H9 (cell line): ENCODE data around the gene P3H2. TPM values are rescaled to one million over a fixed set of nuclear protein-coding genes. Genes with fewer than 3 reads are reported as not detected.
A peak's percentile ranks its signal among the peaks of the same experiment; 100 is the strongest.

Source experiments
- DNase-seq: peaks from one replicate; pipeline ENCODE4 v3.0.0-alpha.2; 2017
- H2AFZ ChIP-seq: one replicate; pipeline ENCODE4 v1.6.1; 2013; ENCODE audit warnings: mild to moderate bottlenecking, low read length, control low read depth, moderate library complexity
- H2AK5ac ChIP-seq: 2 replicates; pipeline ENCODE4 v1.6.1; 2013; ENCODE audit warnings: low read length, control low read depth, mixed read lengths; ENCODE audit not compliant: insufficient read length
- H2BK120ac ChIP-seq: one replicate; pipeline ENCODE4 v1.6.1; 2013; ENCODE audit warnings: low read depth, mild to moderate bottlenecking, low read length, control low read depth, inconsistent platforms; ENCODE audit not compliant: poor library complexity, severe bottlenecking
- H2BK12ac ChIP-seq: 2 replicates; pipeline ENCODE4 v1.6.1; 2013; ENCODE audit warnings: low read length, control low read depth, mixed read lengths, low read depth; ENCODE audit not compliant: insufficient read length
- H2BK15ac ChIP-seq: 2 replicates; pipeline ENCODE4 v1.6.1; 2013; ENCODE audit warnings: low read depth, low read length, control low read depth
- H2BK20ac ChIP-seq: one replicate; pipeline ENCODE4 v1.6.1; 2013; ENCODE audit warnings: low read depth, mild to moderate bottlenecking, low read length, control low read depth, inconsistent platforms; ENCODE audit not compliant: poor library complexity, severe bottlenecking
- H2BK5ac ChIP-seq: 2 replicates; pipeline ENCODE4 v1.6.1; 2013; ENCODE audit warnings: low read length, control low read depth, mixed read lengths; ENCODE audit not compliant: insufficient read length
- H3K14ac ChIP-seq: 2 replicates; pipeline ENCODE4 v1.6.1; 2013; ENCODE audit warnings: low read length, control low read depth; ENCODE audit not compliant: insufficient read depth
- H3K18ac ChIP-seq: 2 replicates; pipeline ENCODE4 v1.6.1; 2013; ENCODE audit warnings: low read depth, mild to moderate bottlenecking, mixed read lengths, low read length, control low read depth; ENCODE audit not compliant: insufficient read length
- H3K23ac ChIP-seq: 2 replicates; pipeline ENCODE4 v1.6.1; 2013; ENCODE audit warnings: low read length, control low read depth, mixed read lengths, low read depth; ENCODE audit not compliant: insufficient read length
- H3K23me2 ChIP-seq: 2 replicates; pipeline ENCODE4 v1.6.1; 2013; ENCODE audit warnings: low read depth, mild to moderate bottlenecking, mixed read lengths, low read length, control low read depth; ENCODE audit not compliant: insufficient read length, poor library complexity, severe bottlenecking
- H3K27ac ChIP-seq: 2 replicates; pipeline ENCODE4 v1.5.1; 2013; ENCODE audit warnings: low read length, control low read depth, mixed read lengths, low read depth; ENCODE audit not compliant: insufficient read length
- H3K27me3 ChIP-seq: 2 replicates; pipeline ENCODE4 v1.6.1; 2013; ENCODE audit warnings: low read length, control low read depth, inconsistent platforms; ENCODE audit not compliant: insufficient read depth
- H3K4ac ChIP-seq: 2 replicates; pipeline ENCODE4 v1.6.1; 2013; ENCODE audit warnings: low read depth, mild to moderate bottlenecking, control low read depth, inconsistent platforms, low read length, moderate library complexity
- H3K4me1 ChIP-seq: 2 replicates; pipeline ENCODE4 v1.6.1; 2013; ENCODE audit warnings: low read length, control low read depth, inconsistent platforms; ENCODE audit not compliant: insufficient read depth
- H3K4me2 ChIP-seq: 2 replicates; pipeline ENCODE4 v1.6.1; 2013; ENCODE audit warnings: low read length, control low read depth, mixed read lengths; ENCODE audit not compliant: insufficient read length, insufficient read depth
- H3K56ac ChIP-seq: 2 replicates; pipeline ENCODE4 v1.6.1; 2013; ENCODE audit warnings: low read depth, mild to moderate bottlenecking, mixed read lengths, low read length, control low read depth; ENCODE audit not compliant: insufficient read length
- H3K79me1 ChIP-seq: 2 replicates; pipeline ENCODE4 v1.6.1; 2013; ENCODE audit warnings: low read depth, mild to moderate bottlenecking, moderate library complexity, low read length, control low read depth, inconsistent platforms; ENCODE audit not compliant: insufficient read depth, poor library complexity, severe bottlenecking
- H3K79me2 ChIP-seq: 2 replicates; pipeline ENCODE4 v1.6.1; 2013; ENCODE audit warnings: low read length, control low read depth, inconsistent platforms; ENCODE audit not compliant: insufficient read depth
- H3K9ac ChIP-seq: 2 replicates; pipeline ENCODE4 v1.6.1; 2013; ENCODE audit warnings: low read length, control low read depth, mixed read lengths; ENCODE audit not compliant: insufficient read length; ENCODE audit errors: extremely low read depth
- H3K9me3 ChIP-seq: one replicate; pipeline ENCODE4 v1.6.1; 2013; ENCODE audit warnings: low read depth, low read length, inconsistent platforms; ENCODE audit not compliant: control insufficient read depth
- H3T11ph ChIP-seq: one replicate; pipeline ENCODE4 v1.6.1; 2013; ENCODE audit warnings: mild to moderate bottlenecking, low read length, control low read depth, inconsistent platforms
- H4K20me1 ChIP-seq: one replicate; pipeline ENCODE4 v1.6.1; 2013; ENCODE audit not compliant: control insufficient read depth, insufficient read length, insufficient read depth
- H4K5ac ChIP-seq: 2 replicates; pipeline ENCODE4 v1.6.1; 2013; ENCODE audit warnings: low read depth, mild to moderate bottlenecking, mixed read lengths, low read length, control low read depth; ENCODE audit not compliant: insufficient read length
- H4K8ac ChIP-seq: replicated peaks from 2 replicates; pipeline ENCODE4 v1.6.1; 2013; ENCODE audit warnings: low read length, control low read depth, mixed read lengths, low read depth; ENCODE audit not compliant: insufficient read length
- H4K91ac ChIP-seq: 2 replicates; pipeline ENCODE4 v1.6.1; 2013; ENCODE audit warnings: low read depth, mild to moderate bottlenecking, moderate library complexity, mixed read lengths, low read length, control low read depth; ENCODE audit not compliant: insufficient read length
- H3K27ac Mint-ChIP-seq, 3 experiments: 2 replicates in 2 of 3; 3 replicates in 1 of 3; pipeline ENCODE4 v1.8.0; 2020 to 2021; ENCODE audit warnings: mixed read lengths in 3 of 3, mild to moderate bottlenecking in 1 of 3, moderate library complexity in 1 of 3
- H3K27me3 Mint-ChIP-seq: 2 replicates; pipeline ENCODE4 v1.8.0; 2021; ENCODE audit warnings: low read depth, mild to moderate bottlenecking, moderate library complexity, mixed read lengths
- H3K36me3 Mint-ChIP-seq, 3 experiments: 2 replicates in 2 of 3; 3 replicates in 1 of 3; pipeline ENCODE4 v1.8.0; 2020 to 2021; ENCODE audit warnings: low read depth in 3 of 3, mixed read lengths in 3 of 3; ENCODE audit not compliant: insufficient read depth in 1 of 3
- H3K4me1 Mint-ChIP-seq, 2 experiments: 2 replicates each; pipeline ENCODE4 v1.8.0; 2020; ENCODE audit warnings: mixed read lengths in 2 of 2
- H3K4me3 Mint-ChIP-seq, 2 experiments: 2 replicates in 1 of 2; 3 replicates in 1 of 2; pipeline ENCODE4 v1.8.0; 2020 to 2021; ENCODE audit warnings: mild to moderate bottlenecking in 2 of 2, mixed read lengths in 2 of 2, moderate library complexity in 1 of 2
- H3K9me3 Mint-ChIP-seq, 2 experiments: 2 replicates in 1 of 2; 3 replicates in 1 of 2; pipeline ENCODE4 v1.8.0; 2020; ENCODE audit warnings: mild to moderate bottlenecking in 2 of 2, mixed read lengths in 2 of 2, moderate library complexity in 1 of 2
- WGBS: extraction: QIAGEN DNeasy Blood & Tissue Kit; methylation state at CpG from one replicate; pipeline ENCODE4 v1.1.7; 2013; ENCODE audit warnings: missing lambda C conversion rate, low lambda C conversion rate, mixed read lengths; ENCODE audit not compliant: insufficient read length; ENCODE audit errors: extremely low coverage; 5-methylcytosine and 5-hydroxymethylcytosine counted together
- total RNA-seq: library from RNA; stranded (reverse); gene quantifications from 2 replicates; pipeline ENCODE4 v1.2.1, GENCODE V29; 2021
- TF ChIP-seq, protein P1 (sequence below): fragments of 200-600 bp; sonication (generic); conservative IDR thresholded peaks from 3 replicates; pipeline ENCODE4 v1.8.0; 2021; ENCODE audit warnings: antibody characterized with exemption, mild to moderate bottlenecking

P3H2 gene
- total RNA-seq, 1 experiment from 2014 or later = 41.5 TPM

GRCh38 chr3:189983612-189984011 is 137.1 kb downstream of the P3H2 start:
- H2AK5ac ChIP-seq = no peak overlapping the region
- H2AFZ ChIP-seq = no peak overlapping the region
- no peak overlapping the region for H3K27ac ChIP-seq
- H3K56ac ChIP-seq = no peak overlapping the region
- H3K9ac ChIP-seq = no peak overlapping the region
- H3K23me2 ChIP-seq = no peaks in the 10 kb centered on the region
- peaks cover 0 to 32% (median 20%) of the 10 kb centered on the region in 3 experiments; a peak in 5 of 7 replicates for H3K36me3 Mint-ChIP-seq
- H4K91ac ChIP-seq = no peak overlapping the region
- no peaks in the 10 kb centered on the region for H3K79me2 ChIP-seq
- no peaks in the 10 kb centered on the region for H3K27me3 ChIP-seq
- H2BK20ac ChIP-seq = no peak overlapping the region
- H3K4ac ChIP-seq = no peak overlapping the region
- H3K14ac ChIP-seq = no peak overlapping the region
- H4K8ac ChIP-seq = no peak overlapping the region
- no peak overlapping the region for H2BK15ac ChIP-seq
- H3K79me1 ChIP-seq = no peaks in the 10 kb centered on the region
- no peaks in the 10 kb centered on the region for H4K20me1 ChIP-seq
- peak overlapping the region in 1 of 3 experiments; percentile 92; a peak in 4 of 7 replicates for H3K27ac Mint-ChIP-seq
- H3K4me2 ChIP-seq = no peak overlapping the region
- H3K4me3 Mint-ChIP-seq = no peak overlapping the region
- peaks cover 29 to 32% of the 10 kb centered on the region in 2 experiments for H3K4me1 Mint-ChIP-seq
- H2BK12ac ChIP-seq = no peak overlapping the region
- no peak for DNase-seq
- no peak overlapping the region for H2BK5ac ChIP-seq
- H3K23ac ChIP-seq = no peak overlapping the region
- no CpG with 5 or more reads among the region's 3 CpGs for WGBS
- no peak overlapping the region for H3T11ph ChIP-seq
- H3K4me1 ChIP-seq = peaks cover 3% of the 10 kb centered on the region; the same call in 1 of the 2 replicates
- TF ChIP-seq, protein P1, sequence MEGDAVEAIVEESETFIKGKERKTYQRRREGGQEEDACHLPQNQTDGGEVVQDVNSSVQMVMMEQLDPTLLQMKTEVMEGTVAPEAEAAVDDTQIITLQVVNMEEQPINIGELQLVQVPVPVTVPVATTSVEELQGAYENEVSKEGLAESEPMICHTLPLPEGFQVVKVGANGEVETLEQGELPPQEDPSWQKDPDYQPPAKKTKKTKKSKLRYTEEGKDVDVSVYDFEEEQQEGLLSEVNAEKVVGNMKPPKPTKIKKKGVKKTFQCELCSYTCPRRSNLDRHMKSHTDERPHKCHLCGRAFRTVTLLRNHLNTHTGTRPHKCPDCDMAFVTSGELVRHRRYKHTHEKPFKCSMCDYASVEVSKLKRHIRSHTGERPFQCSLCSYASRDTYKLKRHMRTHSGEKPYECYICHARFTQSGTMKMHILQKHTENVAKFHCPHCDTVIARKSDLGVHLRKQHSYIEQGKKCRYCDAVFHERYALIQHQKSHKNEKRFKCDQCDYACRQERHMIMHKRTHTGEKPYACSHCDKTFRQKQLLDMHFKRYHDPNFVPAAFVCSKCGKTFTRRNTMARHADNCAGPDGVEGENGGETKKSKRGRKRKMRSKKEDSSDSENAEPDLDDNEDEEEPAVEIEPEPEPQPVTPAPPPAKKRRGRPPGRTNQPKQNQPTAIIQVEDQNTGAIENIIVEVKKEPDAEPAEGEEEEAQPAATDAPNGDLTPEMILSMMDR = no peak
- H3K18ac ChIP-seq = no peak overlapping the region
- H2BK120ac ChIP-seq = no peak overlapping the region
- H3K9me3 ChIP-seq = no peaks in the 10 kb centered on the region
- no peak overlapping the region for H4K5ac ChIP-seq
- no peaks in the 10 kb centered on the region for H3K27me3 Mint-ChIP-seq
- no peaks in the 10 kb centered on the region; a peak in 1 of 5 replicates for H3K9me3 Mint-ChIP-seq
